WI38 (cell line): ENCODE measurements around the gene KMT2E.
A peak's percentile ranks its signal among the peaks of the same experiment; 100 is the strongest.

Source experiments
- H3K4me3 ChIP-seq: 2 replicates; pipeline ENCODE4 v1.5.1; 2011; ENCODE audit warnings: low read depth, mild to moderate bottlenecking, control low read depth, low read length
- CTCF ChIP-seq: IDR thresholded peaks from 2 replicates; pipeline ENCODE4 v1.5.1; 2012; ENCODE audit warnings: low read depth, mild to moderate bottlenecking, control low read depth, low read length

Gene KMT2E

DNA sequence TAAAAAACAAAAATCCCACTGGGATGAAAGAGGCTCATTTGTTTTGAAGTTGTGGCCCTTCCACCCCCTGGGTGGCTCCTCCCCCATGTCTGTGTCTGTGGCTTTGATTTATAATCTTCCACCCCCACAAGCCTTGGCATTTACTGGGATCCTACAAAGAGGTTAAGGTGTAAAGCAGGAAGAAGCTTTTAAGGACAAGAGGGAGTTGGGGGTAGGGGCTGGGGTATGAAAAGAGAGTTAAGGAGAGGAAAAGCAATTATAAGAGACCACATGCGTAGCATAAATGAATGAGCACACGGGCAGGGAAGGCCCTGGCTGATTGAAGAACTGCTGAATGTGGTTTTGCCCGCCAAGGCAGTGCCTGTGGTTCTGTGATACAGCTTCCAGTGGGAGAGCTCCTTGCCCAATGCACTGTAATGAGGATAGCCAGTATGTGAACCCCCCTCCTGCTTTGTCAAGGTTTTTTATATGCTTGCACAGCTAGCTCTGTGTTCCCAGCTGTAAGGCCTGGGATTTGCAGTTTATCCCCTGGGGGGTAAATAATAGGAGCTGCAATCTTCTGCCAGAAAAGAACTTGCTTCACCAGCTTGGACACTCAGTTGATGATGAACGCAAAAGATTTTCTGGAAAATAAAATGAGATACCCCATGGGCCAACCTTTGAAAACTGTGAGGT, 34.7 kb upstream of the KMT2E start:
- TF ChIP-seq CTCF = no peak
- no peak overlapping the region for H3K4me3 ChIP-seq

DNA sequence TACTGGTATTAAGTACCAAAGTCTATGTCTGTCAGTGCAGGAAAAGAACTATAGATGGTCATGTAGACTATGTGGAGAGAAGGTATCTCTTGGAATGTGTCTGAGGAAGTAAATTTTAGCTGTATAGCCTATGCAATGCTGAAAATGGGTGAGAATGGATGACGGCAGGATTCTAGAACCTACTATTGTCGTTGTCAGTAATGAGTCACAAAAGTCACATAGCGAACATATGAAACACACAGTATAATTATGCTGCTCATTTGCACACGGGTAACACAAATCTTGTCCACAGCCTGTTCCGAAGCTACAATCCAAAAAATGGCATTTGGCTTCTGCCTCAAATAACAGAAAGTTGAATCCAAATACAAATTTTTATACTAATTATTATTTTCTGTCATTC, 33.6 kb upstream of the KMT2E start:
- H3K4me3 ChIP-seq = no peak overlapping the region
- TF ChIP-seq CTCF = no peak

GRCh38 chr7:104980841-104981671, 32.9 kb upstream of the KMT2E start:
- TF ChIP-seq CTCF = peak; percentile 43
- H3K4me3 ChIP-seq = no peak overlapping the region

GRCh38 chr7:104981672-104982037, 32.4 kb upstream of the KMT2E start:
- H3K4me3 ChIP-seq = no peak overlapping the region

GRCh38 chr7:104982308-104983075, 31.5 kb upstream of the KMT2E start:
- H3K4me3 ChIP-seq = no peak overlapping the region; the same call in 1 of the 2 replicates
- TF ChIP-seq CTCF = no peak

More at GRCh38 chr7:104981672-104982037, 32.4 kb upstream of the KMT2E start:
- no peak for TF ChIP-seq CTCF

DNA sequence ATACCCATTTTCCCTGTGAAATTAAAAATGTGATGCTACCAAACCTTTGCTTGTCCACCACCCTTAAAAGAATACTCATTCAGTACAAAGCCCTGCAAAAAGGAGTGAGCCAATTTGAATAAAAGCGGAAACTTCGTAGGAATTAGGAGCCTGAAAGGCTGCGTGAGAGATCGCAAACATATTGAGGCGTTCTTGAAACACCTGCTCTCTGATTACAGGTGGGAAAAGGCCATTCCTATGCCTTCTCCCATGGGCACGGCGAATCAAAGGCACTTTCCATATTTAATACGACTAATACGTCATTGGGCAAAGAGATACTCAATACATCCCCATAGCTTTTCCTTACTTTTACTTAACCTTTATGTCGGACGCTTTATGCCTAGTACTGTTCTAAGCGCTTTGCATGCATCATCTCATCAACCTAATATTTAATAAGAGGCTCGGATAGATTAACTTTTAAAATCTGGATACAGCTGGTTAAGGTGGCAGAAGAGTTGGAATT, 30.9 kb upstream of the KMT2E start:
- H3K4me3 ChIP-seq = peak overlapping the region; percentile 62
- TF ChIP-seq CTCF = no peak
